ENCODE measurements around the gene NR3C1. TPM values are rescaled to one million over a fixed set of nuclear protein-coding genes. Genes with fewer than 3 reads are reported as not detected.
A peak's percentile ranks its signal among the peaks of the same experiment; 100 is the strongest.
"Not testable (repeated sequence)": the region's sequence is repeated elsewhere in the genome, so short reads cannot be mapped to it uniquely, and the experiment has no call there.

The NR3C1 gene
- total RNA-seq, 1 experiment from 2014 or later: 31.4 TPM

- peak overlapping the region in 2 of 3 experiments; percentile 2 to 8; a peak in 1 of 7 replicates for H3K27ac Mint-ChIP-seq
- not testable (repeated sequence) for H3K27me3 ChIP-seq (ENCODE audit: insufficient read depth, low read length); H4K5ac ChIP-seq (ENCODE audit: insufficient read length, low read depth, low read length); H4K20me1 ChIP-seq (ENCODE audit: control insufficient read depth, insufficient read depth, insufficient read length); H3K27ac ChIP-seq (ENCODE audit: insufficient read length, low read depth, low read length); H3K79me1 ChIP-seq (ENCODE audit: insufficient read depth, low read depth, low read length, poor library complexity, severe bottlenecking); H3K14ac ChIP-seq (ENCODE audit: insufficient read depth, low read length); H4K91ac ChIP-seq (ENCODE audit: insufficient read length, low read depth, low read length); H3K27me3 Mint-ChIP-seq (ENCODE audit: low read depth); H2BK120ac ChIP-seq (ENCODE audit: low read depth, low read length, poor library complexity, severe bottlenecking); H3K79me2 ChIP-seq (ENCODE audit: insufficient read depth, low read length); H3K4ac ChIP-seq (ENCODE audit: low read depth, low read length); H2AK5ac ChIP-seq (ENCODE audit: insufficient read length, low read length); H3K23me2 ChIP-seq (ENCODE audit: insufficient read length, low read depth, low read length, poor library complexity, severe bottlenecking); H3K4me1 ChIP-seq (ENCODE audit: insufficient read depth, low read length); H3K4me3 Mint-ChIP-seq; H2BK20ac ChIP-seq (ENCODE audit: low read depth, low read length, poor library complexity, severe bottlenecking); H2AFZ ChIP-seq (ENCODE audit: low read length); H3K4me2 ChIP-seq (ENCODE audit: insufficient read depth, insufficient read length, low read length); H3K9me3 ChIP-seq (ENCODE audit: control insufficient read depth, low read depth, low read length); H3K4me1 Mint-ChIP-seq; H4K8ac ChIP-seq (replicated peaks; ENCODE audit: insufficient read length, low read depth, low read length); H2BK12ac ChIP-seq (ENCODE audit: insufficient read length, low read depth, low read length); H3T11ph ChIP-seq (ENCODE audit: low read length); H2BK5ac ChIP-seq (ENCODE audit: insufficient read length, low read length); H2BK15ac ChIP-seq (ENCODE audit: low read depth, low read length); DNase-seq; H3K56ac ChIP-seq (ENCODE audit: insufficient read length, low read depth, low read length); H3K9ac ChIP-seq (ENCODE audit: extremely low read depth, insufficient read length, low read length); H3K18ac ChIP-seq (ENCODE audit: insufficient read length, low read depth, low read length); H3K23ac ChIP-seq (ENCODE audit: insufficient read length, low read depth, low read length)
- H3K36me3 Mint-ChIP-seq (ENCODE audit: insufficient read depth in 1 of 3, low read depth in 3 of 3): peaks cover 15 to 31% (median 25%) of the 10 kb centered on the region in 3 experiments
- no CpG with 5 or more reads among the region's 5 CpGs for WGBS (ENCODE audit: extremely low coverage, insufficient read length, low lambda C conversion rate)
- peaks cover 19 to 22% of the 10 kb centered on the region in 2 experiments; a peak in 4 of 5 replicates for H3K9me3 Mint-ChIP-seq
Measured at GRCh38 chr5:143322931-143323630, 80.4 kb downstream of the NR3C1 start.

Measured in H9 (cell line).